ENCODE results near the gene PPP1R9A.

DNA sequence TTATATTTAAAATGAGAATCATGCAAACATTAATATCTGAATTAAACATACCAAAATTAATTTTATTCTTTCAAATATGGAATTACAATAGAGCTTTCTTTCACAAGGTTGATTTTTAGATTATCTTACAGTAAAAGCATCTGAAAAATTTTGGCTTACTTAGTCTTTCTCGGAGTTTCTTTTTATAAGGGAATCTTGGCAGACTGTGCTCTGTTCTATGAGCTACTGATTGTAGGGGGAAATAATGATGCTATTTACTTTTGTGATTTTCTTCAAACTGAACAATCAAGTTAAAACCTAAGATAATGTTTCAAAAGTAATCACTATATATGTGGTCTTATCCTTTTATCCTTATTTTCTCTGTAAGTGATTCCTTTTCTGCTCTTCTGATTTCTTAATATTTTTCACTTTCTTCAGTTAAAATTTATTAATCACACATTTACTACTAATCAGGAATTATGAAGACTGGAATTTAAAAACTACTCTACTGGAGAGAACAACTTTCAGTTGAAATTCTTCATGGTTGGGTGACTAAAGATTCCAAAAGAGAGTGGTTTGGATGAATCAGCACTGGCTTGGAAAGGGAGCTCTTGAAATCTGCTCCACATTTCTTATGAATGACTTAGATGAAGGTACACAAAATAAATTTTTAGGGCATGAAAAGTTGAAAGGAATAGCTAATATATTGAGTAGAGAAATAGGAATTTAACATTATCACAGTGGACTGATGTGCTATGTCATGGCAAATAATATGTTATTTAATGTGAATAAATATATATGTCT is 103.9 kb downstream of the PPP1R9A start:
- TF ChIP-seq, protein P1, sequence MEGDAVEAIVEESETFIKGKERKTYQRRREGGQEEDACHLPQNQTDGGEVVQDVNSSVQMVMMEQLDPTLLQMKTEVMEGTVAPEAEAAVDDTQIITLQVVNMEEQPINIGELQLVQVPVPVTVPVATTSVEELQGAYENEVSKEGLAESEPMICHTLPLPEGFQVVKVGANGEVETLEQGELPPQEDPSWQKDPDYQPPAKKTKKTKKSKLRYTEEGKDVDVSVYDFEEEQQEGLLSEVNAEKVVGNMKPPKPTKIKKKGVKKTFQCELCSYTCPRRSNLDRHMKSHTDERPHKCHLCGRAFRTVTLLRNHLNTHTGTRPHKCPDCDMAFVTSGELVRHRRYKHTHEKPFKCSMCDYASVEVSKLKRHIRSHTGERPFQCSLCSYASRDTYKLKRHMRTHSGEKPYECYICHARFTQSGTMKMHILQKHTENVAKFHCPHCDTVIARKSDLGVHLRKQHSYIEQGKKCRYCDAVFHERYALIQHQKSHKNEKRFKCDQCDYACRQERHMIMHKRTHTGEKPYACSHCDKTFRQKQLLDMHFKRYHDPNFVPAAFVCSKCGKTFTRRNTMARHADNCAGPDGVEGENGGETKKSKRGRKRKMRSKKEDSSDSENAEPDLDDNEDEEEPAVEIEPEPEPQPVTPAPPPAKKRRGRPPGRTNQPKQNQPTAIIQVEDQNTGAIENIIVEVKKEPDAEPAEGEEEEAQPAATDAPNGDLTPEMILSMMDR (IDR thresholded peaks at IDR 0.05), result no peak
- TF ChIP-seq POLR2A (IDR thresholded peaks at IDR 0.05), result no peak
- TF ChIP-seq POLR2AphosphoS5 (IDR thresholded peaks at IDR 0.05), result no peak

Measured in prostate gland (tissue), 2 donors.